H1 (cell line): ENCODE measurements around the gene TEX264.

Experiments
- BCL11A ChIP-seq, 2 experiments: IDR thresholded peaks; one replicate each; pipeline ENCODE4 v1.6.1; 2011; ENCODE audit warnings: low read depth in 2 of 2, low read length in 2 of 2, mild to moderate bottlenecking in 2 of 2
- EZH2 ChIP-seq: fragments of 200-600 bp; sonication (generic); IDR thresholded peaks from 2 replicates; pipeline ENCODE4 v1.7.1; 2012; ENCODE audit warnings: low read depth, mild to moderate bottlenecking, moderate library complexity, low read length, inconsistent platforms; ENCODE audit not compliant: severe bottlenecking
- KDM1A ChIP-seq: fragments of 200-600, 300-600 bp; sonication (generic); IDR thresholded peaks from 2 replicates; pipeline ENCODE4 v1.7.1; 2016; ENCODE audit warnings: mild to moderate bottlenecking, low read length, borderline replicate concordance
- MAFK ChIP-seq: IDR thresholded peaks from 2 replicates; pipeline ENCODE4 v1.6.1; 2012; ENCODE audit warnings: low read depth, mild to moderate bottlenecking, improper control_type of control experiment, low read length
- POLR2A ChIP-seq, 2 experiments: IDR thresholded peaks; 1 replicate in 1 of 2; 2 replicates in 1 of 2; pipeline ENCODE4 v1.6.1; 2011; ENCODE audit warnings: low read depth in 2 of 2, low read length in 2 of 2, mild to moderate bottlenecking in 2 of 2; ENCODE audit errors: control extremely low read depth in 1 of 2
- POLR2AphosphoS5 ChIP-seq: IDR thresholded peaks from 2 replicates; pipeline ENCODE4 v1.6.1; 2011; ENCODE audit warnings: low read depth, low read length
- SP2 ChIP-seq: IDR thresholded peaks from 2 replicates; pipeline ENCODE4 v1.6.1; 2012; ENCODE audit warnings: mild to moderate bottlenecking, low read length, inconsistent platforms
- TAF1 ChIP-seq: IDR thresholded peaks from 2 replicates; pipeline ENCODE4 v1.6.1; 2011; ENCODE audit warnings: mild to moderate bottlenecking, low read depth, low read length
- TEAD4 ChIP-seq: IDR thresholded peaks from 2 replicates; pipeline ENCODE4 v1.6.1; 2012; ENCODE audit warnings: low read depth, low read length, inconsistent platforms, mixed read lengths
- TF ChIP-seq, protein P1 (sequence below), 3 experiments: IDR thresholded peaks; 1 replicate in 2 of 3; 2 replicates in 1 of 3; pipeline versions ENCODE4 v1.5.1 to v1.6.1; 2011; ENCODE audit warnings: low read length in 3 of 3, mild to moderate bottlenecking in 3 of 3, inconsistent platforms in 2 of 3, low read depth in 1 of 3, moderate library complexity in 1 of 3; ENCODE audit not compliant: insufficient read depth in 1 of 3; ENCODE audit errors: control extremely low read depth in 1 of 3

DNA sequence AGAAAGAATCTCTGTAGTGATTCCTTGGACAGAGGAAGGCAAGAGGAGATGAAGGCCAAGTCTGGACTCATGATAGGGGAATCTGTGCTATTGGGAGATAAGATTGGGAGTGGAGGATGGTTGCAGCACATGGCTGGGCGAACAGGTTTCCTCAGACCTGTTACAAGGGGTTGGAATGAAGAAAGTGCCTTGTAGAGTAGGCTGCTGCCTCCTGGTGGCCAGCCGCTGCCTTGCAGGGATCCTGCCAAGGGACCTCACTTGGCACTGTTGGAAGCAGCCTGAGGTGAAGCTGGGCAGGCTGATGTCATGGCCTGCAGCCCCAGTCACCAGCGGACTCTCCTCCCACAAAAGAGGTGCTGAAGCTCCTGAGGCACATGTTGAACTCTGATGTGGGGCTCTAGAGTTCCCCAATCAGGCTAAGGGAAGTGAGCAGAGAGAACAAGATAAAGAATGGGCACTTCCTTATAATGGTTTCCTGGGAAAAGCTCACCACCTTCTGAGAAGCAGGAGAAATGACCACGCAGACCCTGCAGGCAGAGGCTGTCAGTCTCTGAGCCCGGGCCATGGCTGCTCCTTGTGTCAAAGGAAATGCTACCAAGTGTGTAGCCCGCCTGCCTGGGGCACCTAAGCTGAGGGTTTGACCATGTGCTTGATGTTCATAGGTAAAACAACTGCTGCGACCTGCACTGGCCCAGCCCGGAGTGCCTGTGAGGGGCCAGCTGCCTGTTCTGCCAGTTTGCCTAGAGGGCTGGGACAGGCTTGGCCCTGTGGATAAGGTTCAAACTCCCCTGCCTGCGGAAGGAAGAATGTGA is 1.6 kb upstream of the TEX264 start:
- TF ChIP-seq POLR2A (IDR thresholded peaks at IDR 0.05; ENCODE audit: control extremely low read depth in 1 of 2, low read depth in 2 of 2, low read length in 2 of 2) (peak in 1 of 2 experiments; percentile 45; a peak in 2 of 3 replicates), POLR2AphosphoS5 (peak; percentile 50; the same call in 1 of the 2 replicates), TAF1 (0 out of 2 replicates have a peak, but pooled peaks have one; percentile 32), KDM1A (no peak), TEAD4 (peak; percentile 68), MAFK (no peak), BCL11A (IDR thresholded peaks at IDR 0.05; ENCODE audit: low read depth in 2 of 2, low read length in 2 of 2) (no peak), EZH2 (no peak), SP2 (no peak)
- TF ChIP-seq, protein P1, sequence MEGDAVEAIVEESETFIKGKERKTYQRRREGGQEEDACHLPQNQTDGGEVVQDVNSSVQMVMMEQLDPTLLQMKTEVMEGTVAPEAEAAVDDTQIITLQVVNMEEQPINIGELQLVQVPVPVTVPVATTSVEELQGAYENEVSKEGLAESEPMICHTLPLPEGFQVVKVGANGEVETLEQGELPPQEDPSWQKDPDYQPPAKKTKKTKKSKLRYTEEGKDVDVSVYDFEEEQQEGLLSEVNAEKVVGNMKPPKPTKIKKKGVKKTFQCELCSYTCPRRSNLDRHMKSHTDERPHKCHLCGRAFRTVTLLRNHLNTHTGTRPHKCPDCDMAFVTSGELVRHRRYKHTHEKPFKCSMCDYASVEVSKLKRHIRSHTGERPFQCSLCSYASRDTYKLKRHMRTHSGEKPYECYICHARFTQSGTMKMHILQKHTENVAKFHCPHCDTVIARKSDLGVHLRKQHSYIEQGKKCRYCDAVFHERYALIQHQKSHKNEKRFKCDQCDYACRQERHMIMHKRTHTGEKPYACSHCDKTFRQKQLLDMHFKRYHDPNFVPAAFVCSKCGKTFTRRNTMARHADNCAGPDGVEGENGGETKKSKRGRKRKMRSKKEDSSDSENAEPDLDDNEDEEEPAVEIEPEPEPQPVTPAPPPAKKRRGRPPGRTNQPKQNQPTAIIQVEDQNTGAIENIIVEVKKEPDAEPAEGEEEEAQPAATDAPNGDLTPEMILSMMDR (IDR thresholded peaks at IDR 0.05; ENCODE audit: control extremely low read depth in 1 of 3, insufficient read depth in 1 of 3, low read depth in 1 of 3, low read length in 3 of 3), result peak in 2 of 3 experiments; percentile 97 to 100; a peak in 3 of 4 replicates
